HG03432 (cell line): Measurements from ENCODE around the gene CTAGE6.
"Not testable (repeated sequence)": the region's sequence is repeated elsewhere in the genome, so short reads cannot be mapped to it uniquely, and the experiment has no call there.

Experiments used
- ATAC-seq: cut with Tn5 transposase; IDR thresholded peaks from one replicate; pipeline ENCODE4 v1.9.1; 2021; ENCODE audit warnings: mild to moderate bottlenecking, moderate library complexity; ENCODE audit not compliant: unreplicated experiment

The CTAGE6 gene

DNA sequence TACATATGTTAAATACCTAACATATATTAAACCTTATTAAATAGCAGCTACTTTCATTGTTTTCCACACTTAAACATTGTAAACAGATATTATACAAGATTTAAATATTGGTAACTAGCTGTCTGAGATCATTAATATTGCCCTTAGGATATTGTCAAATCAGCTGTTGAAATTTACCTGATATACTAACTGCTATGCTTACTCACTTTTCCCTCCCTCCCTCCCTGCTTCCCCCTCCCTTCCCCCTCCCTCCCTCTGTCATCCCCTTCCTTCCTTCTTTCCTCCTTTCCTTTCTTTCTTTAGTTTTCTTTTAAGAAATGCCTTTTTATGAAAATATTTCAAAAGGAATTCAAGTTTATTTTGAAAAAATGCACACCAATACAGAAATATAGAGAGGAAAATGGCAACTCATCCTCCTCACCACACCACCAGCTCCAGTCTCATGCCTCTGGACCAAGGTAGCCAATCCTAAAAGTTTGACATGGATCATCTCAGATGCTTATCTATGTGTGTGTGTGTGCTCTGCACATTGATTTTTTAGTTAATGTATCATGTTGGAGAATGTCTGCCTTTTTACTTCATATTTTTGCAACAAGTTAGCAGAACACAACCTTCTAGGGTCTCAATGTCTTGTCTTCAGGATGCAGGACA is 41.8 kb downstream of the CTAGE6 start:
- ATAC-seq = not testable (repeated sequence)

DNA sequence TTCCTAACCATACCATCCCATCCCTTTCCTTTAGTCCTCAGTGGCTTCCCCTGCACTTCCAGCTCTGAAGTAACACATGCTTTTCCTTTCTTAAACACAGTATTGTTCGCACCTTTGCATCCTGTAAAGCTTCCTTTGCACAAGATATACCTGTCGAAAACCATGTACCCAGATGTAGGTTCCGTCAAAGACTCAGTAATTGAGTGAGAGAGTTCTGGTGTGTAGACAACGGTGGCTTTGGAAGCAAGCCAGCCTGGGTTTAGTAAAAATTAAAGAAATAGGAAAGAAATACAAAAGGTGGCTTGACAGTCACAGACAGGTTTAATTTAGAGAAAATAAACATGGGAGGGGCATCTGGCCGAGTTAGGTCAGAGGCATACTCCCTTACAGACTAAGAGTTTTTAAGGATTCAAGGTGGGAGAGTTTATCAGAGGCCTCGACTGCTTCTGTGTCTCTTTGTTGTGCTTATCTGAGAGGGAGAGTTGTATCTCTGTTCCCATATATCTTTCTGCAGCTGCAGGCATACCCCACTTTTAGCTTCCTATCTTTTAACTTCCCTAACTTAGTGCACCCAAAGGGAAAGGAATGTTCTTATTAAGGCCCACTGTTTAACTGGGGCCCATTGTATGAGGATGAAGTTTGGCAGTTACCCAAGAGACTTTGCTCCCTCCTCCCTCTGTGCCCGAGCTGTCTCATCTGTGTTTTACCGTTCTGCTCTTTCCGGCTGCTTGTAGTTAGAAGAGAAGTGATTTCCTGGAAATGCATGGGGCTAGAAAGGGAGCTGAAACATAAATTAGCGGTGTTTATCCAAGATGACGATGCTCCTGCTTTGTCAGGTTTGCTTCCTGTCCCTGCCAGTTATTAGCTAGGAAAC is 42.7 kb downstream of the CTAGE6 start:
- peak; percentile 59 for ATAC-seq

DNA sequence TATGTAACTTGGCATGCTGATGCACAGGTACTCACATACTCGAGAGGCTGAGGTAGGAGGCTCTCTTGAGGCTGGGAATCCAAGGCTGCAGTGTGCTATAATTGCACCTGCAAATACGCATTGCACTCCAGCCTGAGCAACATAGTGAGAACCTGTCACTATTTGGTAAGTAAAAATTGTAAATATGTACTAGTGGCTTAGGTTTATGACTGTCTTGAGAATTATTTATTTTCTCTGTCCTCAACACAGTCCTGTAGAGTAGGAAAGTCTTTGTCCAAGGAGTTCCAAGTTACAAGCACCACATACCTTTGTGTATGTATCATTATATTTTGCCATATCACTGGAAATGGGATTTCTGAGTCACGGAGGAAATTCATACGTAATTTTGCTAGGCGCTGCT is 45.1 kb downstream of the CTAGE6 start:
- ATAC-seq = not testable (repeated sequence)

DNA sequence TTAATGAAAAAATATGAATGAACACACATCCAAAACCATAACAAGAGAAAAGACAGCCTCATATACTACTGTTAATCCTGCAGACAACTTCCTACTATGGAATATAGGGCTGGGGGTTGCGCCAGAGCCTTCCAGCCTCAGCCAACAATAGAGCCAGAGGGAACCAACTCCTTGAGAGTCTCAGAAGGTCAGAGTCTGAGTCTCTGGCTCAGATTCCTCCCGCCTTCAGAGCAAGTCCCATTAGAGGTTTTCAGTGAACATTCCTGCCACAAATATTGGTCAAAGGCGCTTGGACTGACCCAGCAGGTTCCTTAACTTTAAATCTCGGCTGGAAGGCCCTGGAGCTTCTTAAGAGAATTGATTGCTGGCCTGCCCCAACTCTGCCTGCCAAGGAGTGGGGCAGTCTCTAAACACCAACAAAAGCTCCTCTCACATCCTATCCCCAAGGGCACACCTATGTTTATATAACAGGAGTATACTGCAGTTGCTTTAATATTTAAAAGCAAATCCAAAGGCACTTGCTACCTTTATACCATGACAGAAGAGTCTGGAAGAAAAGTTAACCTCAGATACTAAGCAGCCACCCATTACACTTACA is 45.7 kb downstream of the CTAGE6 start:
- not testable (repeated sequence) for ATAC-seq

DNA sequence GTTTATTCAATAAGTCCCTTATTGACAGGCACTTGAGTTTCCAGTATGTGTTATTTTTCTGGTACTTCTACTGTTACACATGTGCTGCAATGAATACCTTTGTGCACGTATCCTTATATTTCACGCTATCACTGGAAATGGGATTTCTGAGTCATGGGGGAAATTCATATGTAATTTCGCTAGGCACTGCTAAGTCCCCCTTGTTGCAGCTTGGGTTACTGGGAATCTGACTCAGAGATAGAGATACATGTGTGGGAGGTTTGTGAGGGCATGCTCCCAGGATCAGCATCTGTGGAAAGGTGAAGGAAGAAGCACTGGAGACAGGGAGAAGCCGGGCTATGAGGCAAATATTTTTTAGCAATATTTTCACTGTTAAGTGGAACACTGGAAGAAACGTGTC is 47.6 kb downstream of the CTAGE6 start:
- not testable (repeated sequence) for ATAC-seq
